Neural progenitor cell (in vitro differentiated cells): ENCODE data around the gene RIC8B. TPM values are rescaled to one million over a fixed set of nuclear protein-coding genes. Genes with fewer than 3 reads are reported as not detected.
A peak's percentile ranks its signal among the peaks of the same experiment; 100 is the strongest.

Experiments
- DNase-seq: peaks from one replicate; pipeline ENCODE4 v3.0.0-alpha.2; 2016; ENCODE audit warnings: low spot score
- H2AFZ ChIP-seq: fragments of 200-600 bp; sonication (generic); replicated peaks from 2 replicates; pipeline ENCODE4 v1.6.1; 2016; ENCODE audit warnings: antibody characterized with exemption
- H3F3A ChIP-seq: fragments of 200-600 bp; sonication (generic); 2 replicates; pipeline ENCODE4 v1.6.1; 2016; ENCODE audit warnings: antibody characterized with exemption, low read depth
- H3K27ac ChIP-seq: fragments of 200-600 bp; sonication (generic); 2 replicates; pipeline ENCODE4 v1.5.1; 2016; ENCODE audit warnings: mild to moderate bottlenecking
- H3K27me3 ChIP-seq: fragments of 200-600 bp; sonication (generic); 2 replicates; pipeline ENCODE4 v1.6.1; 2016; ENCODE audit warnings: mild to moderate bottlenecking, moderate library complexity
- H3K36me3 ChIP-seq: fragments of 200-600 bp; sonication (generic); 2 replicates; pipeline ENCODE4 v1.5.1; 2016
- H3K4me1 ChIP-seq: fragments of 200-600 bp; sonication (generic); 2 replicates; pipeline ENCODE4 v1.6.1; 2016; ENCODE audit warnings: mixed run types
- H3K4me2 ChIP-seq: fragments of 200-600 bp; sonication (generic); 2 replicates; pipeline ENCODE4 v1.6.1; 2016
- H3K4me3 ChIP-seq: fragments of 200-600 bp; sonication (generic); 2 replicates; pipeline ENCODE4 v1.5.1; 2016
- H3K79me2 ChIP-seq: fragments of 200-600 bp; sonication (generic); 2 replicates; pipeline ENCODE4 v1.6.1; 2016; ENCODE audit warnings: low read depth
- H3K9ac ChIP-seq: fragments of 200-600 bp; sonication (generic); 2 replicates; pipeline ENCODE4 v1.6.1; 2016
- H3K9me3 ChIP-seq: fragments of 200-600 bp; sonication (generic); 2 replicates; pipeline ENCODE4 v1.5.1; 2016; ENCODE audit warnings: low read depth
- H4K20me1 ChIP-seq: fragments of 200-600 bp; sonication (generic); 2 replicates; pipeline ENCODE4 v1.6.1; 2016; ENCODE audit warnings: low read depth
- H3K27ac Mint-ChIP-seq: 3 replicates; pipeline ENCODE4 v1.8.0; 2021; ENCODE audit warnings: mixed read lengths
- H3K27me3 Mint-ChIP-seq: 2 replicates; pipeline ENCODE4 v1.8.0; 2022; ENCODE audit warnings: low read depth, mild to moderate bottlenecking, inconsistent platforms, moderate library complexity, mixed read lengths; ENCODE audit not compliant: insufficient read depth
- H3K36me3 Mint-ChIP-seq: 3 replicates; pipeline ENCODE4 v1.8.0; 2021; ENCODE audit warnings: mixed read lengths
- H3K4me1 Mint-ChIP-seq: 3 replicates; pipeline ENCODE4 v1.8.0; 2021; ENCODE audit warnings: mixed read lengths
- H3K4me3 Mint-ChIP-seq: 3 replicates; pipeline ENCODE4 v1.8.0; 2021; ENCODE audit warnings: mild to moderate bottlenecking, moderate library complexity, mixed read lengths
- H3K9me3 Mint-ChIP-seq: 3 replicates; pipeline ENCODE4 v1.8.0; 2020; ENCODE audit warnings: mixed read lengths
- EZH2 ChIP-seq: fragments of 200-600 bp; sonication (generic); IDR thresholded peaks from 2 replicates; pipeline ENCODE4 v1.6.1; 2017; ENCODE audit warnings: antibody characterized with exemption, mild to moderate bottlenecking, moderate library complexity
- EZH2phosphoT487 ChIP-seq: fragments of 200-600 bp; sonication (generic); IDR thresholded peaks from 2 replicates; pipeline ENCODE4 v1.6.1; 2017; ENCODE audit warnings: antibody characterized with exemption
- total RNA-seq: library from RNA; depleted of rRNA; stranded (reverse); fragments of >200 nt; gene quantifications from 2 replicates; pipeline ENCODE4 v1.2.3, GENCODE V29; 2015; ENCODE audit warnings: low replicate concordance
- TF ChIP-seq, protein P1 (sequence below): fragments of 200-600 bp; sonication (generic); IDR thresholded peaks from 2 replicates; pipeline ENCODE4 v1.5.1; 2017; ENCODE audit warnings: antibody characterized with exemption, mild to moderate bottlenecking

Gene RIC8B
- total RNA-seq, 1 donor from 2014 or later = 33.2 TPM

DNA sequence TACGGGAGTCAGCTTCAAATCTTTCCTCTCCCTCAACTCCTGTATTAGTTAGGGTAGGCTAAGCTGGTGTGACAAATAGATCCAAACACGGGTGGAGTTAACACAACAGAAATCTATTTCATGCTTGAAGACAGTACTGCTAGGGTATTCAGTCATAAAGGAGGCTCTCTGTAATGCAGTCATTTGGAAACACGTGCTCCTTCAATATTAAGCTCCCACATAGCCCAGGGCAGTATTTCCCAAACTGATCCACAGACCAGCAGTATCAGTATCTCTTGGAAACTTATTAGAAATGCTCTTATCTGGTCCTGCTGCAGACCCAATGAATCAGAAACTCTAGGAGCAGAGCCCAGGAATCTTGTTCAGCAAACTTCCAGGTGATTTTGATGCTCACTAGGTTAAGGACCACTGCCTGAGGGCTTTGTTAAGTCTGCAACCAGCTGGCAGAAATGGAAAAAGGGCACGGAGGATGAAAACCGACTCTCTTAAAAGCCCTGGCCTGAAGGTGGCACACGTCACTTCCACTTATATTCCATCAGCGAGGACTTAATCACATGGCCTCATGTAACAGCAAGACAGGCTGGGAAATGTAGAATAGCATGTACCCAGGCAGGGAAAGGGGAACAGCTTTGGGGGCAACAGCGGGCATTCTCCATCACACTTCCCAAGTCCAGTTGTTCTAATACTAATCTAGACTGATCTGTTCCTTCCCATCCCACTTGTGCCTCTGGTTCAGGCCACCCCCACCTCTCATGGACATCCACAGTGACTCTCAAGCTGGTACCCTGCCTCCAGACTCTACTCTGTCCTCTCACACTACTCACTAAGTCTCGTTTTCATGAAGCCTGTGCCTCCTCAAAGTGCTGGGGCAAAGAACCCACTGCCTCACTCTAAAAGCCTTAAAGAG lies 38.2 kb upstream of the RIC8B start:
- no peak for DNase-seq

DNA sequence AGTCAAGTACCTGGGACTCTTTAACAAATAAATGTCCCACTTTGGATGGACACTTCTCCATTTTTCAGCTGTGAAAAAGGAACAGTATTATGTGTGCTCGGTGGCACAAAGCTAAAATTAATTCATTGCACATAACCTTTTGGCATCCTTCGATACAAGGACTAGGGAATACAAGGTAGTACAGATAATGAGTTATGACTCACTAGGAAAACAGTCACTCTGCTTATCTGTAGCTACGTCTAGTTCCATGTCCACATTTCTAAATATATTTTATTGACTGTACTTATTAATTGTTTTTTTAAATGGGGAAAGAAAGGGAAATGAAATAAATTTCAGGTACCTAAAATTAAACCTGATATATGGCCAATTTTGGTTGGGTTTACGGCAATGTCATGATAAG lies 35.2 kb upstream of the RIC8B start:
- Histone ChIP-seq H3K4me3 (no peak overlapping the region), H3K36me3 (no peaks in the 10 kb centered on the region), H3F3A (peaks cover 25% of the 10 kb centered on the region), H3K4me2 (no peak overlapping the region), H2AFZ (no peak overlapping the region), H3K9me3 (no peaks in the 10 kb centered on the region), H3K27me3 (no peaks in the 10 kb centered on the region), H3K9ac (no peak overlapping the region), H3K4me1 (peaks cover 51% of the 10 kb centered on the region), H4K20me1 (no peaks in the 10 kb centered on the region), H3K79me2 (no peaks in the 10 kb centered on the region), H3K27ac (no peak overlapping the region)
- no peaks in the 10 kb centered on the region for H3K27me3 Mint-ChIP-seq
- no peak for DNase-seq
- H3K36me3 Mint-ChIP-seq = peaks cover 61% of the 10 kb centered on the region
- no peaks in the 10 kb centered on the region for H3K9me3 Mint-ChIP-seq
- H3K4me1 Mint-ChIP-seq = peaks cover 56% of the 10 kb centered on the region
- H3K27ac Mint-ChIP-seq = no peak overlapping the region
- TF ChIP-seq, protein P1, sequence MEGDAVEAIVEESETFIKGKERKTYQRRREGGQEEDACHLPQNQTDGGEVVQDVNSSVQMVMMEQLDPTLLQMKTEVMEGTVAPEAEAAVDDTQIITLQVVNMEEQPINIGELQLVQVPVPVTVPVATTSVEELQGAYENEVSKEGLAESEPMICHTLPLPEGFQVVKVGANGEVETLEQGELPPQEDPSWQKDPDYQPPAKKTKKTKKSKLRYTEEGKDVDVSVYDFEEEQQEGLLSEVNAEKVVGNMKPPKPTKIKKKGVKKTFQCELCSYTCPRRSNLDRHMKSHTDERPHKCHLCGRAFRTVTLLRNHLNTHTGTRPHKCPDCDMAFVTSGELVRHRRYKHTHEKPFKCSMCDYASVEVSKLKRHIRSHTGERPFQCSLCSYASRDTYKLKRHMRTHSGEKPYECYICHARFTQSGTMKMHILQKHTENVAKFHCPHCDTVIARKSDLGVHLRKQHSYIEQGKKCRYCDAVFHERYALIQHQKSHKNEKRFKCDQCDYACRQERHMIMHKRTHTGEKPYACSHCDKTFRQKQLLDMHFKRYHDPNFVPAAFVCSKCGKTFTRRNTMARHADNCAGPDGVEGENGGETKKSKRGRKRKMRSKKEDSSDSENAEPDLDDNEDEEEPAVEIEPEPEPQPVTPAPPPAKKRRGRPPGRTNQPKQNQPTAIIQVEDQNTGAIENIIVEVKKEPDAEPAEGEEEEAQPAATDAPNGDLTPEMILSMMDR = no peak
- TF ChIP-seq EZH2phosphoT487 (no peak), EZH2 (no peak)
- no peak overlapping the region for H3K4me3 Mint-ChIP-seq

More for the DNA sequence above, 38.2 kb upstream of the RIC8B start:
- H3K4me3 Mint-ChIP-seq = no peak overlapping the region
- Histone ChIP-seq H3K4me1 (peaks cover 26% of the 10 kb centered on the region), H3K9me3 (no peaks in the 10 kb centered on the region), H3K9ac (no peak overlapping the region), H3K36me3 (no peaks in the 10 kb centered on the region), H2AFZ (no peak overlapping the region), H3K27me3 (no peaks in the 10 kb centered on the region), H3K27ac (no peak overlapping the region), H3K4me3 (no peak overlapping the region), H4K20me1 (no peaks in the 10 kb centered on the region), H3K4me2 (no peak overlapping the region), H3F3A (no peaks in the 10 kb centered on the region), H3K79me2 (no peaks in the 10 kb centered on the region)
- no peaks in the 10 kb centered on the region for H3K9me3 Mint-ChIP-seq
- peak overlapping the region; percentile 22 for H3K27ac Mint-ChIP-seq
- TF ChIP-seq EZH2 (no peak), EZH2phosphoT487 (no peak)
- TF ChIP-seq, protein P1 = no peak
- H3K27me3 Mint-ChIP-seq = peaks cover 2% of the 10 kb centered on the region
- H3K36me3 Mint-ChIP-seq = peaks cover 76% of the 10 kb centered on the region
- peaks cover 34% of the 10 kb centered on the region for H3K4me1 Mint-ChIP-seq

DNA sequence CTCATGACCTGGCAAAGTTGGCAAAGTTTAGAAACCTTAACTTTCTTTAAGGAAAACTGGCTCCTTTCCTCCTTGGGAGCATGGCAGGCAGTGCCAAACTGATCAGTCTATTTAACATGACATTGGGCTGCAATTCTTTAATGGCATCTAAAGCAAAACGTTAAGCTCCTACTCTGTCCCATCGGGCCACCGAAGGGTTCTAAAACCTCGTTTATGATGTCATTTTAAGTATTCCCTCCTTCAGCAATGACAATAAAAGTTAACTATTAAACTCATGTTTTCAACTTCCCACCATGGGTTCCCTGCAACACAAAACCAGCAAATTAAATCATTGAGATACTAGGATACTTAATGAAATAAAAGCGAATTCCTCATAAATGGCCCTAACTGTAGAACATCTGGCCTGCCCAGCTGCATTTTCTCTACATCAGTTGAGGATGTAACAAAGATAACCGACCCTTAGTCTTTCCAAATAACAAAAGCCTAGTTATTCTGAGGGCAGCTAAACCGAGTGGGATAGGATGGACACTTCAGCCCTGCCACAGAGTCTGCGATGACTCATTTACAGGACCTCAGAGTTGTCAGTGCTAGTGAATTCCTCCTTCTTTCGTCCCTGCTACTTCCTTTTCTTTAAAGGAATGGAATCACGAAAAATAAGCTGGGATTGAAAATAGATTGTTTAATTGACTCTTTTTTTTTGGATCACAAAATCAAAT lies 34.5 kb upstream of the RIC8B start:
- Mint-ChIP-seq H3K9me3 (no peaks in the 10 kb centered on the region), H3K4me3 (no peak overlapping the region), H3K27ac (no peak overlapping the region), H3K27me3 (no peaks in the 10 kb centered on the region), H3K4me1 (peaks cover 61% of the 10 kb centered on the region), H3K36me3 (peaks cover 56% of the 10 kb centered on the region)
- H3K9me3 ChIP-seq = no peaks in the 10 kb centered on the region
- no peak overlapping the region for H3K27ac ChIP-seq
- peaks cover 58% of the 10 kb centered on the region for H3K4me1 ChIP-seq
- H4K20me1 ChIP-seq = no peaks in the 10 kb centered on the region
- TF ChIP-seq EZH2phosphoT487 = no peak
- no peak for TF ChIP-seq EZH2
- TF ChIP-seq, protein P1 = no peak
- H3F3A ChIP-seq = peaks cover 32% of the 10 kb centered on the region
- H3K27me3 ChIP-seq = no peaks in the 10 kb centered on the region
- no peak overlapping the region for H3K4me2 ChIP-seq
- no peaks in the 10 kb centered on the region for H3K36me3 ChIP-seq
- H3K4me3 ChIP-seq = no peak overlapping the region
- no peak for DNase-seq
- no peaks in the 10 kb centered on the region for H3K79me2 ChIP-seq
- H3K9ac ChIP-seq = no peak overlapping the region
- no peak overlapping the region for H2AFZ ChIP-seq
